HepG2 (cell line): ENCODE measurements around the gene POLH. TPM values are rescaled to one million over a fixed set of nuclear protein-coding genes. Genes with fewer than 3 reads are reported as not detected.

ENCODE experiments used
- ATF7 ChIP-seq, 2 experiments: fragments of 450-650 bp in 1 of 2; sonication (generic) in 1 of 2; formaldehyde crosslinking in 1 of 2; IDR thresholded peaks; 2 replicates each; pipeline versions ENCODE4 v1.4.0 to v1.6.1; 2016 to 2020; ENCODE audit warnings: antibody characterized with exemption in 1 of 2, mild to moderate bottlenecking in 1 of 2, missing genetic modification reagents in 1 of 2
- BCL6 ChIP-seq: IDR thresholded peaks from 2 replicates; pipeline ENCODE4 v1.6.1; 2016; ENCODE audit warnings: missing genetic modification reagents, missing compliant biosample characterization
- CHD4 ChIP-seq: fragments of 200-600 bp; sonication (generic); IDR thresholded peaks from 2 replicates; pipeline ENCODE4 v1.7.0; 2017; ENCODE audit warnings: mild to moderate bottlenecking, low read length, borderline replicate concordance
- ETV6 ChIP-seq: sonication (generic); formaldehyde crosslinking; conservative IDR thresholded peaks from 2 replicates; pipeline ENCODE4 v1.4.0; 2020; ENCODE audit warnings: missing genetic modification reagents
- EZH2 ChIP-seq: conservative IDR thresholded peaks from 2 replicates; pipeline ENCODE4 v1.6.1; 2012; ENCODE audit warnings: mild to moderate bottlenecking, low read depth, low read length, moderate library complexity
- REL ChIP-seq: sonication (generic); formaldehyde crosslinking; conservative IDR thresholded peaks from 2 replicates; pipeline ENCODE4 v1.8.0; 2022; ENCODE audit warnings: mild to moderate bottlenecking, missing genetic modification reagents, moderate library complexity
- RELA ChIP-seq: sonication (generic); formaldehyde crosslinking; IDR thresholded peaks from 2 replicates; pipeline ENCODE4 v1.4.0; 2020; ENCODE audit warnings: missing genetic modification reagents
- RXRB ChIP-seq: IDR thresholded peaks from 2 replicates; pipeline ENCODE4 v1.6.1; 2016; ENCODE audit warnings: borderline replicate concordance, missing genetic modification reagents, missing compliant biosample characterization
- TCF7 ChIP-seq: sonication (generic); IDR thresholded peaks from 2 replicates; pipeline ENCODE4 v1.6.1; 2016; ENCODE audit warnings: antibody characterized with exemption, low read depth
- THYN1 ChIP-seq: sonication (generic); formaldehyde crosslinking; IDR thresholded peaks from 2 replicates; pipeline ENCODE4 v1.8.1; 2023; ENCODE audit warnings: low read depth, mild to moderate bottlenecking, moderate library complexity, missing genetic modification reagents, borderline replicate concordance
- YY1 ChIP-seq: IDR thresholded peaks from 2 replicates; pipeline ENCODE4 v1.6.1; 2011; ENCODE audit warnings: low read length, low read depth, moderate library complexity, mild to moderate bottlenecking; ENCODE audit not compliant: insufficient read depth, insufficient replicate concordance
- ZBTB1 ChIP-seq: sonication (generic); formaldehyde crosslinking; IDR thresholded peaks from 2 replicates; pipeline ENCODE4 v1.4.0; 2020; ENCODE audit warnings: missing genetic modification reagents, borderline replicate concordance
- ZNF296 ChIP-seq: sonication (generic); formaldehyde crosslinking; conservative IDR thresholded peaks from 2 replicates; pipeline ENCODE4 v1.5.0; 2020; ENCODE audit warnings: mild to moderate bottlenecking, missing genetic modification reagents
- ZNF350 ChIP-seq: sonication (generic); formaldehyde crosslinking; IDR thresholded peaks from 2 replicates; pipeline ENCODE4 v1.4.0; 2020; ENCODE audit warnings: mild to moderate bottlenecking, low read depth, missing genetic modification reagents, borderline replicate concordance
- ZNF367 ChIP-seq: sonication (generic); formaldehyde crosslinking; IDR thresholded peaks from 2 replicates; pipeline ENCODE4 v1.4.0; 2020; ENCODE audit warnings: missing genetic modification reagents, borderline replicate concordance
- ZNF563 ChIP-seq: sonication (generic); formaldehyde crosslinking; IDR thresholded peaks from 2 replicates; pipeline ENCODE4 v1.8.0; 2022; ENCODE audit warnings: mild to moderate bottlenecking, moderate library complexity, missing genetic modification reagents
- ZNF672 ChIP-seq: sonication (generic); formaldehyde crosslinking; IDR thresholded peaks from 2 replicates; pipeline ENCODE4 v1.8.1; 2022; ENCODE audit warnings: missing genetic modification reagents
- polyA plus RNA-seq, 8 experiments: library from polyadenylated mRNA; depleted of rRNA in 3 of 8; stranded (reverse) in 7 of 8; unstranded in 1 of 8; fragments of >200 nt; fragmentation: Illumina TruSeq in 4 of 8; extraction: Trizol in 4 of 8; gene quantifications; 2 replicates each; pipeline versions ENCODE4 v1.2.1 to v1.2.3, GENCODE V29; 2011 to 2016; ENCODE audit warnings: low read depth in 4 of 8, missing spikeins in 1 of 8, mixed read lengths in 1 of 8; ENCODE audit not compliant: insufficient read depth in 1 of 8
- total RNA-seq, 5 experiments: library from RNA; depleted of rRNA; stranded (reverse); fragments of >200 nt; fragmentation: Illumina TruSeq; extraction: Trizol; gene quantifications; 2 replicates each; pipeline ENCODE4 v1.2.3, GENCODE V29; 2016; ENCODE audit warnings: low read depth in 1 of 5
- TF ChIP-seq, protein P1 (sequence below): IDR thresholded peaks from 2 replicates; pipeline ENCODE4 v1.6.1; 2012; ENCODE audit warnings: inconsistent platforms
- TF ChIP-seq, protein P2 (sequence below): IDR thresholded peaks from 2 replicates; pipeline ENCODE4 v1.6.1; 2016; ENCODE audit warnings: low read depth, control low read depth
- TF ChIP-seq, protein P3 (sequence below): sonication (generic); formaldehyde crosslinking; IDR thresholded peaks from 2 replicates; pipeline ENCODE4 v1.5.1; 2020; ENCODE audit warnings: missing genetic modification reagents, mild to moderate bottlenecking, borderline replicate concordance
- TF ChIP-seq, protein P4 (sequence below): sonication (generic); formaldehyde crosslinking; IDR thresholded peaks from 2 replicates; pipeline ENCODE4 v1.4.0; 2020; ENCODE audit warnings: missing genetic modification reagents

The POLH gene
- total and polyA plus RNA-seq, 2 of the 13 experiments (the other 11 are each of a cell fraction or from before 2014, with no cell fraction given): 11.6 to 25.0 TPM

DNA sequence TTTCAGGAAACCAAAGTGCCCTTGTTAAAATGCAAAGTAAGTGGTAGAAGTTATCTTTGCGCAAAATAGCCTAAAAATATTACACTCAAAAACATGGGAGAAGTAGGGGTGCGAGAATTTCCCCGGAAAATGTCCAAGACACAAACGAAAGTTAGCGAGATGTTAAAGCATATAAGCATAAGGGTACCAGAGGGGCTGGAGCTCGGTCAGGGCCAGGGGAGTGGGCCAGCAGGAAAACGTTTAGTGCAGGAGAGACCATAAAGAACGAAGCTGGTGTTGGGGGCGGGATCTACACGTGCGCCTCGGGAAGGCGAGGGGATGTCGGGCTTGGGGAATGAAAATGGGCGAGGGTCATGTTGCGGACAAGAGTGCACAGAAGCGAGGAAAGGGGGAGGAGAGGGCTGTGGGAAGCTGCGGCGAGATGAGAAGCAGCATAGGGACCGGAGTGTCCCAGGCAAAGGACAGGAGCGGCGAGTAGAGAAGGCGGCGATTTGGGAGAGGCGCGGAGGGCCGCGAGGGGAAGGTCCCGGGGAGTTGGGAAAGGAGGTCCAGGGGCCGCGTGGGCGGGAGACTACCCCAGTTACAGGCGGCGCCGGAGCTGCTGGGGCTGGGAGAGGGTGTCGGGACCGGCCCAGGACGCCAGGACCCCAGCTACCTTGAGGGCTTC lies 747 bp upstream of the POLH start (continued):
- TF ChIP-seq, protein P1, sequence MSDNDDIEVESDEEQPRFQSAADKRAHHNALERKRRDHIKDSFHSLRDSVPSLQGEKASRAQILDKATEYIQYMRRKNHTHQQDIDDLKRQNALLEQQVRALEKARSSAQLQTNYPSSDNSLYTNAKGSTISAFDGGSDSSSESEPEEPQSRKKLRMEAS: peak; percentile 33; the same call in 1 of the 2 replicates
- TF ChIP-seq RXRB (CRISPR knock-in tag) (no peak), REL (peak; percentile 76; the same call in 1 of the 2 replicates), ETV6 (CRISPR knock-in tag) (no peak), BCL6 (CRISPR knock-in tag) (no peak), CHD4 (no peak), RELA (CRISPR knock-in tag) (no peak), EZH2 (no peak), THYN1 (CRISPR knock-in tag) (no peak), ZNF672 (no peak), ZNF350 (CRISPR knock-in tag) (no peak), ZNF367 (CRISPR knock-in tag) (0 out of 2 replicates have a peak, but pooled peaks have one; percentile 49), TCF7 (no peak), YY1 (peak; percentile 22), ZBTB1 (CRISPR knock-in tag) (no peak), ZNF296 (CRISPR knock-in tag) (peak; percentile 88; the same call in 1 of the 2 replicates), ATF7 (IDR thresholded peaks at IDR 0.05) (no peak), ATF7 (CRISPR knock-in tag; IDR thresholded peaks at IDR 0.05) (0 out of 2 replicates have a peak, but pooled peaks have one; percentile 4), ZNF563 (CRISPR knock-in tag) (no peak)
- TF ChIP-seq, protein P2, sequence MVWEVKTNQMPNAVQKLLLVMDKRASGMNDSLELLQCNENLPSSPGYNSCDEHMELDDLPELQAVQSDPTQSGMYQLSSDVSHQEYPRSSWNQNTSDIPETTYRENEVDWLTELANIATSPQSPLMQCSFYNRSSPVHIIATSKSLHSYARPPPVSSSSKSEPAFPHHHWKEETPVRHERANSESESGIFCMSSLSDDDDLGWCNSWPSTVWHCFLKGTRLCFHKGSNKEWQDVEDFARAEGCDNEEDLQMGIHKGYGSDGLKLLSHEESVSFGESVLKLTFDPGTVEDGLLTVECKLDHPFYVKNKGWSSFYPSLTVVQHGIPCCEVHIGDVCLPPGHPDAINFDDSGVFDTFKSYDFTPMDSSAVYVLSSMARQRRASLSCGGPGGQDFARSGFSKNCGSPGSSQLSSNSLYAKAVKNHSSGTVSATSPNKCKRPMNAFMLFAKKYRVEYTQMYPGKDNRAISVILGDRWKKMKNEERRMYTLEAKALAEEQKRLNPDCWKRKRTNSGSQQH (CRISPR knock-in tag): peak; percentile 38; the same call in 1 of the 2 replicates
- TF ChIP-seq, protein P3, sequence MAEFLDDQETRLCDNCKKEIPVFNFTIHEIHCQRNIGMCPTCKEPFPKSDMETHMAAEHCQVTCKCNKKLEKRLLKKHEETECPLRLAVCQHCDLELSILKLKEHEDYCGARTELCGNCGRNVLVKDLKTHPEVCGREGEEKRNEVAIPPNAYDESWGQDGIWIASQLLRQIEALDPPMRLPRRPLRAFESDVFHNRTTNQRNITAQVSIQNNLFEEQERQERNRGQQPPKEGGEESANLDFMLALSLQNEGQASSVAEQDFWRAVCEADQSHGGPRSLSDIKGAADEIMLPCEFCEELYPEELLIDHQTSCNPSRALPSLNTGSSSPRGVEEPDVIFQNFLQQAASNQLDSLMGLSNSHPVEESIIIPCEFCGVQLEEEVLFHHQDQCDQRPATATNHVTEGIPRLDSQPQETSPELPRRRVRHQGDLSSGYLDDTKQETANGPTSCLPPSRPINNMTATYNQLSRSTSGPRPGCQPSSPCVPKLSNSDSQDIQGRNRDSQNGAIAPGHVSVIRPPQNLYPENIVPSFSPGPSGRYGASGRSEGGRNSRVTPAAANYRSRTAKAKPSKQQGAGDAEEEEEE: no peak
- TF ChIP-seq, protein P4, sequence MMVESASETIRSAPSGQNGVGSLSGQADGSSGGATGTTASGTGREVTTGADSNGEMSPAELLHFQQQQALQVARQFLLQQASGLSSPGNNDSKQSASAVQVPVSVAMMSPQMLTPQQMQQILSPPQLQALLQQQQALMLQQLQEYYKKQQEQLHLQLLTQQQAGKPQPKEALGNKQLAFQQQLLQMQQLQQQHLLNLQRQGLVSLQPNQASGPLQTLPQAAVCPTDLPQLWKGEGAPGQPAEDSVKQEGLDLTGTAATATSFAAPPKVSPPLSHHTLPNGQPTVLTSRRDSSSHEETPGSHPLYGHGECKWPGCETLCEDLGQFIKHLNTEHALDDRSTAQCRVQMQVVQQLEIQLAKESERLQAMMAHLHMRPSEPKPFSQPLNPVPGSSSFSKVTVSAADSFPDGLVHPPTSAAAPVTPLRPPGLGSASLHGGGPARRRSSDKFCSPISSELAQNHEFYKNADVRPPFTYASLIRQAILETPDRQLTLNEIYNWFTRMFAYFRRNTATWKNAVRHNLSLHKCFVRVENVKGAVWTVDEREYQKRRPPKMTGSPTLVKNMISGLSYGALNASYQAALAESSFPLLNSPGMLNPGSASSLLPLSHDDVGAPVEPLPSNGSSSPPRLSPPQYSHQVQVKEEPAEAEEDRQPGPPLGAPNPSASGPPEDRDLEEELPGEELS (CRISPR knock-in tag): no peak
